HUES64 (cell line): ENCODE data around the gene RNASEH2A.
A peak's percentile ranks its signal among the peaks of the same experiment; 100 is the strongest.
"Not testable (repeated sequence)": the region's sequence is repeated elsewhere in the genome, so short reads cannot be mapped to it uniquely, and the experiment has no call there.

ENCODE experiments used
- H3K27ac ChIP-seq: 2 replicates; pipeline ENCODE4 v1.7.0; 2013; ENCODE audit warnings: low read depth, low read length, inconsistent platforms
- H3K27me3 ChIP-seq: 2 replicates; pipeline ENCODE4 v1.6.1; 2013; ENCODE audit warnings: mild to moderate bottlenecking, low read length; ENCODE audit not compliant: insufficient read depth
- H3K36me3 ChIP-seq: 2 replicates; pipeline ENCODE4 v1.6.1; 2013; ENCODE audit warnings: mild to moderate bottlenecking, low read length; ENCODE audit not compliant: insufficient read depth
- H3K4me1 ChIP-seq: 2 replicates; pipeline ENCODE4 v1.6.1; 2013; ENCODE audit warnings: mild to moderate bottlenecking, low read length, moderate library complexity; ENCODE audit not compliant: insufficient read depth
- H3K4me3 ChIP-seq: 2 replicates; pipeline ENCODE4 v1.5.1; 2013; ENCODE audit warnings: mild to moderate bottlenecking, low read length, moderate library complexity
- H3K9ac ChIP-seq: 2 replicates; pipeline ENCODE4 v1.6.1; 2013; ENCODE audit warnings: mild to moderate bottlenecking, low read depth, low read length
- H3K9me3 ChIP-seq: 2 replicates; pipeline ENCODE4 v1.6.1; 2013; ENCODE audit warnings: low read depth, low read length; ENCODE audit not compliant: insufficient read depth
- WGBS: fragments of 150-250, 120-280 bp; methylation state at CpG from one replicate; pipeline ENCODE4 v1.1.7; 2013; ENCODE audit warnings: missing lambda C conversion rate; 5-methylcytosine and 5-hydroxymethylcytosine counted together

The RNASEH2A gene

DNA sequence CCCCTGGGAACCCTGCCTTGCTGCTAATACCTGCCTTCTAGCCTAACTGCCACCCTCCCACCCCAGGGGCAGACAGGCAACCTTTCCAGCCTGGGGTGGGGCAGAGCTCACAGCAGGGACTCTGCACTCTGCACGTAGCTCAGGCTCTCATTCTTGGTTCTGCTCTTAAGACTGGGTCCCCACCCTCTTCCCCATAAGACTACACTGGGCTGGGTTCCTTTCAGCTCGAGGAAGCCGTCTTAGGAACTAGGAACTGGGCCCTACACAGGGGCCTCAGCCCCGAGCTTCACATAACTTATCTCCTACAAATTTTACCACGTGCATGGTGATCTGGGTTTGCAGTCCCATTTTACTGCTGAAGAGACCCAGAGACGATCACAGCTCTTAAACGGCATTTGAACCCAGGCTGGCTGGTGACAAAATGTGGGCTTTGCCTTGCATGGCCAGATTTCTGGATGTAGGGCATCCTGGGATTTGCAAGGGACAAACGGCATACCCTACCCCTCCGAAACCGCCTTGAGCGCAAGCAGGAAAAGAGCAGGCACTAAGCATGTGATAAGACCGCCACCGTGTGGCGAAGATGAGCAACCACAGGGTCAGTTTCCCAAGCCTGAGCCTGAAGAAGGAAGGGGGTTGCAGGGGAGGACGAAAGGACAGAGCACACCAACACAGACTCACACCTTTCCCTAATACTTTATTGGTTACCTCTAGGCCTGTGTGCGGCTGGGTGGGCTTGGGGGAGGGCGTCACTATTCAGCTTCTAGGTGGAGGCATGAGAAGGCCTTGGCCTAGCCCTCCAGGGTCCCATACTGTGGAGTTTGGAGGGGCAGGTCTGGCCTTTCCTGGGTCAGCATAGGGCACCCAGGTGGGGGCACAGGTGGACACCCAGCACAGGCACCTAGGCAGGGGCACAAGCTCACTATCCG, 10.0 kb upstream of the RNASEH2A start:
- H3K36me3 ChIP-seq, result peaks cover 26% of the 10 kb centered on the region
- 18% methylated on average over 17 of the region's 18 CpGs for WGBS
- H3K27me3 ChIP-seq, result peaks cover 16% of the 10 kb centered on the region
- H3K4me3 ChIP-seq, result no peak overlapping the region
- H3K27ac ChIP-seq, result no peak overlapping the region; the same call in 1 of the 2 replicates
- H3K9me3 ChIP-seq, result no peaks in the 10 kb centered on the region
- no peak overlapping the region for H3K9ac ChIP-seq
- H3K4me1 ChIP-seq, result peaks cover 18% of the 10 kb centered on the region

DNA sequence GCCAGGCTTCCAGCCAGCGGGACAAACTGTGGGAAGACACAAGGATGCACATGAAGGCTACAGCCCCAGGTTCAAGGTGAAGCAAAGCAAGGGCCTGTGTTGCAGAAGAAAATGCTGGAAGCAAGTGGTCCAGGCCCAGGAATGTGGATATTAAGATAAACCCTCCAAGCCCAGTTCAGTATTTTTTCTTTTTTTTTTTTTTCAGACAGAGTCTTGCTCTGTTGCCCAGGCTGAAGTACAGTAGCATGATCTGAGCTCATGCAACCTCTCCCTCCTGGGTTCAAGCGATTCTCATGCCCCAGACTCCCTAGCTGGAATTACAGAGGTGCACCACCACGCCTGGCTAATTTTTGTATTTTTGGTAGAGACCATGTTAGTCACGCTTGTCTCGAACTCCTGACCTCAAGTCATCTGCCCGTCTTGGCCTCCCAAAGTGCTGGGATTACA, 9.2 kb upstream of the RNASEH2A start:
- H3K27me3 ChIP-seq, result peaks cover 10% of the 10 kb centered on the region
- peaks cover 18% of the 10 kb centered on the region for H3K4me1 ChIP-seq
- 97% methylated on average over 6 of the region's 6 CpGs for WGBS
- H3K36me3 ChIP-seq, result peaks cover 26% of the 10 kb centered on the region
- H3K9me3 ChIP-seq, result no peaks in the 10 kb centered on the region
- H3K4me3 ChIP-seq, result no peak overlapping the region
- no peak overlapping the region for H3K27ac ChIP-seq
- no peak overlapping the region for H3K9ac ChIP-seq

DNA sequence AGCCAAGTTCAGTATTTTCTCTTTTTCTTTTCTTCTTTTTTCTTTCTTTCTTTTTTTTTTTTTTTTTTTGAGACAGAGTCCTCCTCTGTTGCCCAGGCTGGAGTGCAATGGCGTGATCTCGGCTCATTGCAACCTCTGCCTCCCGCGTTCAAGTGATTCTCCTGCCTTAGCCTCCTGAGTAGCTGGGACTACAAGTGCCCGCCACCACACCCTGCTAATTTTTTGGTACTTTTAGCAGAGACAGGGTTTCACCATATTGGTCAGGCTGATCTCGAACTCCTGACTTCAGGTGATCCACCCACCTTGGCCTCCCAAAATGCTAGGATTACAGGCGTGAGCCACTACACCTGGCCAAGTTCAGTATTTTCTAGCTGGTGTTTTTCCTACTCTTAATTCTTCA, 8.8 kb upstream of the RNASEH2A start:
- Histone ChIP-seq H3K4me1 (peaks cover 18% of the 10 kb centered on the region), H3K36me3 (peaks cover 26% of the 10 kb centered on the region)
- not testable (repeated sequence) for H3K9ac ChIP-seq, H3K27ac ChIP-seq, H3K4me3 ChIP-seq, H3K9me3 ChIP-seq, H3K27me3 ChIP-seq
- WGBS, result 93% methylated on average over 7 of the region's 7 CpGs

DNA sequence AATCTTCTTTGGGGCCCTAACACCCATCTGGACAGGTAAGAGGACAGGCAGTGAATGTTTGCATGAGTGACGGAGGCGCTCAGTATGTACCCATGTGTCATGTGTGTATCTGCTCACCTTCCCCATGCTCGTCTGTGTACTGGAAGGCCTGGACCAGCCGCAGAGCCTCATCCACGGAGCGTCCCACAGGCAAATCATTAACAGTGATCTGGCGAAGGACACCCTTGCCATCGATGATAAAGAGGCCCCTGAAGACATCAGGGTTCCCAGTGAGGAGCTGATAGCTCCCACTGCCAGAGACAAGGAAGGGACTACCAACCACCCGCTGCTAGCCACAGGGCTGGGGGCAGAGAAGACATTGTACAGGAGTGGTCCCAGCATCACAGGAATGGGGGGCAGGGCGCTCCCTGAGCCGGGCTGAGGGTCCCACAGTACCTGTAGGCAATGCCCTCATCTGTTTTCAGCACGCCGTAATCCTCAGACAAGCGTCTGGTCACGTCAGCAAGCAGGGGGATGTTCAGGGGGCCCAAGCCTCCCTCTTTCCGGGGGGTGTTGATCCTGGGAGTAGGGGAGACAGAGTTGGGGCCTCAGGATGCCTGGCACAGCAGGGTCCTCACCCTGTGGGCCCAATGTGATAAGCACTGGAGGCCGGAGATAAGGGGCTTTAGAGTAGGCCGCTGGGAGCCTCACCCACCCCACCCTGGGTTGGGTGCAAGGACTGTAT, 6.5 kb upstream of the RNASEH2A start:
- no peak overlapping the region for H3K27ac ChIP-seq

DNA sequence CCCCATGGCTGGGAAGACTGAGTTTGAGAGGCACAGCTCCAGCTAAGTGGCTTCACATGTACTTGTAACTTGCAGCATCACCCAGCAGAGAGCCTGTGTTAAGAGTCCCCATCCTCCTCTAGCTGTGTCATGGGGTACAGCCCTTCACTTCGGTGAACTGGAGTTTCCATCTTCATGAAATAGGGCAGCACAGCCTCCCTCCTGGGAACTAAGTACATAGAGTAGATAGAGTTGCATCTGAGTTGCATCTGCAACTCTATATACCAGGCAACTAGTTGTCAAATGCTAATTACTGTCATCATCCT, 6.0 kb upstream of the RNASEH2A start:
- peaks cover 13% of the 10 kb centered on the region for H3K4me1 ChIP-seq
- H3K4me3 ChIP-seq, result peak overlapping the region; percentile 77
- WGBS, result 89% methylated on average over 1 of the region's 1 CpG
- peaks cover 10% of the 10 kb centered on the region; the same call in 1 of the 2 replicates for H3K27me3 ChIP-seq
- no peak overlapping the region for H3K27ac ChIP-seq
- peak overlapping the region; percentile 81; the same call in 1 of the 2 replicates for H3K9ac ChIP-seq
- H3K36me3 ChIP-seq, result peaks cover 26% of the 10 kb centered on the region
- no peaks in the 10 kb centered on the region for H3K9me3 ChIP-seq

More for the DNA sequence above, 6.5 kb upstream of the RNASEH2A start:
- 96% methylated on average over 18 of the region's 18 CpGs for WGBS
- Histone ChIP-seq H3K4me3 (peak overlapping the region; percentile 77; the same call in 1 of the 2 replicates), H3K27me3 (peaks cover 10% of the 10 kb centered on the region; the same call in 1 of the 2 replicates), H3K36me3 (peaks cover 26% of the 10 kb centered on the region), H3K9ac (no peak overlapping the region), H3K4me1 (peaks cover 13% of the 10 kb centered on the region), H3K9me3 (no peaks in the 10 kb centered on the region)

DNA sequence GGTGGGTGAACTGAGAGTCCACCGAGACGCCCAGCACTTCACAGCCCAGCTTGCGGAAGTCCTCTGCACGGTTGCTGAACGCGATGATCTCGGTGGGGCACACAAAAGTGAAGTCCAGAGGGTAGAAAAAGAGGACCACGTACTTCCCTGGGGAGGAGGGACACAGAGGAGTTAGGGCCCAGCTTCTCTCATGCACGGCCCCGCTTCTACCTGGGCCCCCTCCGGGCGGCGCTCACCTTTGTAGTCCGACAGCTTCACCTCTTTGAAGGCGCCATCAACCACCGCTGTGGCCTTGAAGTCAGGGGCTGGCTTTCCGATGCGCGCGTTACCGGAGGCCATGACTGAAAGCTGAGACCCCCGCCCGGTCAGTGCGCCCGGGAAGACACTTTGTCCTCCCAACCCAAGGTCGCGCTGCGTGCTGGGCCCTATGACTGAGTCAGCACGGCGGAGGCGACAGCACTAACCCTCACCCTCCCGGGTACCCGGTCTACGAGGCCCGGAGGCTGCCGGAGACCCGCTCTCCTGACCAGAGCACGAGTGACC, 5.4 kb upstream of the RNASEH2A start:
- 4% methylated on average over 38 of the region's 38 CpGs for WGBS
- peak overlapping the region; percentile 51; the same call in 1 of the 2 replicates for H3K27ac ChIP-seq
- no peaks in the 10 kb centered on the region for H3K9me3 ChIP-seq
- H3K27me3 ChIP-seq, result peaks cover 10% of the 10 kb centered on the region; the same call in 1 of the 2 replicates
- H3K9ac ChIP-seq, result peak overlapping the region; percentile 81
- peaks cover 10% of the 10 kb centered on the region for H3K4me1 ChIP-seq
- H3K36me3 ChIP-seq, result peaks cover 26% of the 10 kb centered on the region
- H3K4me3 ChIP-seq, result peak overlapping the region; percentile 77

DNA sequence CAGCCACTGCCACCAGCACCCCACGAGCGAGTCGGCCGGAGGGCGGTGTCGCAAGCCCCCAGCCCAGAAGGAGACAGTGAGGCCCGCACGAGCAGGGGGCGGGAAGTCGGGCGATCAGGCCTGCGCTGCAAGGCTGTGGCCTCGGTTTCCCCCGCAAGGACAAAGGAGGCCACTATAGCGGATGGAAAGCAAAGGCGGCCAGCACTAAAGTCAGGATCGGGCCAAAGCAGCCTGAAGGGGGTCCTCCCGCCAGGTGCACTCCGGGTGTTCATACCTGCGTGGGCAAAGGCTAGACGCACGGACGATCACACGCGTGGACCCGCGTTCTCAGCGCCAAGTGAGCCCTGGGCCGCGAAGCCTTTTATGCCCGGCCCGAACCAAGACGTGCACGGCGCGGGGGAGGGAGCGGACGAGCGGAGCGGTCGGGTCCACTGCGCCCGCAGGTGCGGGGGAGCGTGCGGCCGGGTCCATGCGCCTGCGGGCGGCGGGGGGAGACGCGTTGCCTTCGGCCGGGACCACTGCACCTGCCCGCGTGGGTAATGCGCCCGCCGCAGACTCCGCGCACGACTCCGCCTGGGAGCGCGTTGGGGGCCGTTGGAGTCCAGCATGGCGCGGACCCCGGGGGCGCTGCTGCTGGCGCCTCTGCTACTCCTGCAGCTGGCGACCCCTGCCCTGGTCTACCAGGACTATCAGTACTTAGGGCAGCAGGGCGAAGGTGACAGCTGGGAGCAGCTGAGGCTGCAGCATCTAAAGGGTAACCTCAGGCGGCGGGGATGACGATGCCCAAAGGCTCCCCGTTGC, 4.7 kb upstream of the RNASEH2A start, which contains the start of the genes PRDX2 and THSD8:
PRDX2 (minus strand) TSS at position 335 of the 801 bp plus-strand sequence. CDS start 539 bp downstream, outside the sequence.
THSD8 (plus strand) TSS at position 604 of the 801 bp plus-strand sequence; CDS start at position 607, 3 bp downstream.
- H3K27ac ChIP-seq, result peak within 1 kb of the TSS; percentile 51; the same call in 1 of the 2 replicates
- H3K9me3 ChIP-seq, result no peaks in the 10 kb centered on the region
- peaks cover 5% of the 10 kb centered on the region; the same call in 1 of the 2 replicates for H3K4me1 ChIP-seq
- WGBS, result under 1% methylated on average over 78 of the region's 78 CpGs
- peaks cover 10% of the 10 kb centered on the region; the same call in 1 of the 2 replicates for H3K27me3 ChIP-seq
- H3K36me3 ChIP-seq, result peaks cover 26% of the 10 kb centered on the region
- H3K4me3 ChIP-seq, result peak within 1 kb of the TSS; percentile 77
- peak within 1 kb of the TSS; percentile 81 for H3K9ac ChIP-seq

DNA sequence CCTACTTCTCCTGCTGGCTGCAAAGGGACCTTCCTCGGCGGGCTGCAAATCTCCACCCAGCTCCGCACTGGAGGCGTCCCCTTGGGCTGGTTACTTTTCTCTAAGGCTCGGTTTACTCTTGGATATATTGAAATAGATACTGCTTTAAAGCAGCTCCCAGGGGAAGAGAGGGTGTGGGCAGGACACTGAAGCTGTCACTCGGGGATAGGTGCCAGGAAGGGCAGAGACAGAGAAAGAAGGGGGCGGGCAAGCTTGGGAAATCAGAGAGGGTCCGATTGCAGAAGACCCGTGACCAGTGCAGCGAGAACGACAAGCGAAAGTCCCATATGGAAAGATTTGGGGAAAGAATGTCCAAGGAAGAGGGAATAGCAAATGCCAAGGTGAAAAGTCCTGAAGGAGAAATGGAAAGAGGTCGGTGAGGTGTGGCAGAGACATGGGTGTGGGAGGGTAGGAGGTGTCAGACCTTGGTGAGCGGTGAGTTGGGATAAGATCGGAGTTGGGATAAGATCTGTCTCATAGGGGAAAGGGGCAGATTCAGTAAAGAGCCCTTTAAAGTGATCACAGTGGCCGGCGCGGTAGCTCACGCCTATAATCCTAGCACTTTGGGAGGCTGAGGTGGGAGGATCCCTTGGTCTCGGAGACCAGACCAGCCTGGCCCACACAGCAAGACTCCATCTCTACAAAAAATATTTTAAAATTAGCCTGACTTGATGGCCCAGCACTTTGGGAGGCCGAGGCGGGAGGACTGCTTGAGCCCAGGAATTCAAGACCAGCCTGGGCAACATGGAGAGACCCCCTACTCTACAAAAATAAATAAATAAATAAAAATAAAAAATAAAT, 3.9 kb upstream of the RNASEH2A start:
- peaks cover 5% of the 10 kb centered on the region; the same call in 1 of the 2 replicates for H3K4me1 ChIP-seq
- H3K9me3 ChIP-seq, result no peaks in the 10 kb centered on the region
- H3K36me3 ChIP-seq, result peaks cover 19% of the 10 kb centered on the region
- H3K9ac ChIP-seq, result no peak overlapping the region
- peaks cover 10% of the 10 kb centered on the region; the same call in 1 of the 2 replicates for H3K27me3 ChIP-seq
- H3K4me3 ChIP-seq, result peak overlapping the region; percentile 77
- WGBS, result 49% methylated on average over 22 of the region's 22 CpGs
- H3K27ac ChIP-seq, result no peak overlapping the region

DNA sequence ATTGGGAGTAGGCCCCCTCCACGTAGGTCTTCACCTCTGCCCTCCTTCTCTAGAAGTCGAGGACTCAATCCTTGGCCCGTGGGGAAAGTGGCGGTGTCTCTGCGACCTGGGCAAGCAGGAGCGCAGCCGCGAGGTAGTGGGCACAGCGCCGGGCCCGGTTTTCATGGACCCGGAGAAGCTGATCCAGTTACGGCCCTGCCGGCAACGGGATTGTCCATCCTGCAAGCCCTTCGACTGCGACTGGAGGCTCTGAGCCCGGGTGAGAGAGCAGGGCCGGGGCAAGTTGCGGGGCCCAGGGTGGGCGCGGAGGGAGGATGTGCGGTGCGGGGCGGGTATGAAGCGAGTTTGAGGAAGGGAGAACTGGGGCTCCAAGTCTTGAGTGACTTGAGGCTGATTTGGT, 2.3 kb upstream of the RNASEH2A start:
- peaks cover 5% of the 10 kb centered on the region; the same call in 1 of the 2 replicates for H3K4me1 ChIP-seq
- H3K36me3 ChIP-seq, result peaks cover 27% of the 10 kb centered on the region

More for the DNA sequence above, 2.3 kb upstream of the RNASEH2A start:
- Histone ChIP-seq H3K4me3 (no peak overlapping the region), H3K27ac (no peak overlapping the region), H3K9ac (no peak overlapping the region), H3K9me3 (no peaks in the 10 kb centered on the region), H3K27me3 (peaks cover 10% of the 10 kb centered on the region; the same call in 1 of the 2 replicates)
- 92% methylated on average over 26 of the region's 26 CpGs for WGBS
